GM12878 (cell line): ENCODE results near the gene GSTM4. TPM values are rescaled to one million over a fixed set of nuclear protein-coding genes. Genes with fewer than 3 reads are reported as not detected.

Experiments
- ATAC-seq: fragments of 200-7000 bp; cut with Tn5 transposase; 3 replicates; pipeline ENCODE4 v1.9.1; 2020; ENCODE audit warnings: mild to moderate bottlenecking, moderate library complexity
- BruUV-seq: library from RNA; stranded (reverse); fragments of 400-500 nt; replicated peaks from 2 replicates; lab custom pipeline; 2021; lab: Mats Ljungman, UMichigan
- CTCF ChIA-PET: fragments of 300-600 bp; sonication (Branson Sonifier 250); formaldehyde crosslinking; extraction: SDS; loops from one replicate; lab custom pipeline; 2021; ENCODE audit warnings: inconsistent platforms; lab: Yijun Ruan, JAX
- POLR2A ChIA-PET: fragments of 350-600 bp; formaldehyde crosslinking; extraction: SDS; loops from one replicate; lab custom pipeline; 2021; ENCODE audit warnings: inconsistent platforms; lab: Charles Lee
- RAD21 ChIA-PET: fragments of 300-600 bp; sonication (Branson Sonifier 250); formaldehyde crosslinking; loops from one replicate; lab custom pipeline; 2023; ENCODE audit warnings: antibody characterized with exemption; ENCODE audit not compliant: unreplicated experiment; lab: Charles Lee
- SMC1A ChIA-PET: fragments of 300-600 bp; sonication (Branson Sonifier 250); formaldehyde crosslinking; loops from one replicate; lab custom pipeline; 2023; ENCODE audit not compliant: unreplicated experiment, uncharacterized antibody; lab: Charles Lee
- DNase-seq: peaks from one replicate; pipeline ENCODE4 v3.0.0-alpha.2; 2011; ENCODE audit warnings: low read depth, low spot score
- FAIRE-seq: peaks from 3 replicates; lab custom pipeline; 2011; peaks lifted over from hg19 to GRCh38; lab: Jason Lieb, UNC
- H2AFZ ChIP-seq: 2 replicates; pipeline ENCODE4 v1.6.0; 2011; ENCODE audit warnings: low read depth, low read length, control low read depth; ENCODE audit not compliant: control insufficient read depth
- H3K27ac ChIP-seq: 2 replicates; pipeline ENCODE4 v1.5.1; 2011; ENCODE audit warnings: control low read depth; ENCODE audit not compliant: control insufficient read depth, insufficient read depth
- H3K27me3 ChIP-seq, 2 experiments: replicated peaks in 1 of 2; 2 replicates each; pipeline versions ENCODE4 v1.6.0 to v1.6.1; 2011; ENCODE audit warnings: low read length in 1 of 2; ENCODE audit not compliant: control insufficient read depth in 2 of 2, insufficient read depth in 2 of 2
- H3K36me3 ChIP-seq, 2 experiments: 2 replicates each; pipeline ENCODE4 v1.5.1; 2011; ENCODE audit warnings: low read length in 1 of 2; ENCODE audit not compliant: control insufficient read depth in 2 of 2, insufficient read depth in 2 of 2
- H3K4me1 ChIP-seq: 2 replicates; pipeline ENCODE4 v1.6.1; 2011; ENCODE audit warnings: mild to moderate bottlenecking, low read length, moderate library complexity, mixed read lengths; ENCODE audit not compliant: control insufficient read depth, insufficient read depth
- H3K4me2 ChIP-seq: 2 replicates; pipeline ENCODE4 v1.6.0; 2011; ENCODE audit warnings: control low read depth; ENCODE audit not compliant: control insufficient read depth, insufficient read depth
- H3K4me3 ChIP-seq: fragments of 200-600 bp; sonication (generic); 2 replicates; pipeline ENCODE4 v1.5.1; 2016
- H3K79me2 ChIP-seq: 2 replicates; pipeline ENCODE4 v1.6.0; 2011; ENCODE audit warnings: low read length; ENCODE audit not compliant: control insufficient read depth, insufficient read depth
- H3K9ac ChIP-seq: 2 replicates; pipeline ENCODE4 v1.8.0; 2011; ENCODE audit warnings: low read length, control low read depth, mixed read lengths; ENCODE audit not compliant: control insufficient read depth, insufficient read depth
- H3K9me3 ChIP-seq: replicated peaks from 3 replicates; pipeline ENCODE4 v1.5.1; 2011; ENCODE audit warnings: mild to moderate bottlenecking, low read length; ENCODE audit not compliant: control insufficient read depth, insufficient read depth
- H4K20me1 ChIP-seq: 2 replicates; pipeline ENCODE4 v1.6.0; 2011; ENCODE audit not compliant: control insufficient read depth, insufficient read depth
- ESRRA ChIP-seq: IDR thresholded peaks from 2 replicates; pipeline ENCODE4 v1.6.1; 2012; ENCODE audit warnings: mild to moderate bottlenecking, low read length, improper control_type of control experiment
- NFYB ChIP-seq: IDR thresholded peaks from 2 replicates; pipeline ENCODE4 v1.6.1; 2011; ENCODE audit warnings: low read depth, mild to moderate bottlenecking, low read length, improper control_type of control experiment, moderate library complexity; ENCODE audit not compliant: insufficient read depth
- POLR2A ChIP-seq: IDR thresholded peaks from 2 replicates; pipeline ENCODE4 v1.6.1; 2011; ENCODE audit warnings: low read depth, mild to moderate bottlenecking, low read length
- TAF1 ChIP-seq: IDR thresholded peaks from 2 replicates; pipeline ENCODE4 v1.6.1; 2011; ENCODE audit warnings: mild to moderate bottlenecking, low read depth, low read length, borderline replicate concordance
- TCF3 ChIP-seq: IDR thresholded peaks from 2 replicates; pipeline ENCODE4 v1.6.1; 2012; ENCODE audit warnings: low read depth, mild to moderate bottlenecking, low read length, borderline replicate concordance; ENCODE audit not compliant: insufficient read depth
- WGBS: methylation state at CpG from one replicate; pipeline ENCODE4 v1.1.6; 2016; ENCODE audit warnings: low lambda C conversion rate; ENCODE audit not compliant: insufficient replicate concordance, insufficient coverage; ENCODE audit errors: missing lambda C conversion rate; 5-methylcytosine and 5-hydroxymethylcytosine counted together
- in situ Hi-C: fragments of 300-500 bp; cut with MboI; formaldehyde crosslinking; loops from 9 replicates; pipeline ENCODE4 v1.14.3; 2018; ENCODE audit warnings: mixed read lengths
- intact Hi-C: fragments of 100-400 bp; cut with micrococcal nuclease; formaldehyde crosslinking; loops from one replicate; pipeline ENCODE4 v1.14.2; 2022; ENCODE audit not compliant: unreplicated experiment
- polyA plus RNA-seq, 11 experiments: library from polyadenylated mRNA; depleted of rRNA in 4 of 11; unstranded in 6 of 11; stranded (reverse) in 5 of 11; fragments of >200 nt; fragmentation: Nextera tagmentation in 4 of 11; fragmentation: Illumina TruSeq in 1 of 11; extraction: Ambion mirVana in 4 of 11; extraction: Trizol in 1 of 11; gene quantifications; 1 replicate in 1 of 11; 2 replicates in 10 of 11; pipeline versions ENCODE4 v1.2.1 to v1.2.3, GENCODE V29; 2011 to 2016; ENCODE audit warnings: inconsistent platforms in 2 of 11, missing spikeins in 2 of 11, low read depth in 1 of 11
- total RNA-seq, 4 experiments: library from RNA; depleted of rRNA in 3 of 4; stranded (reverse); fragments of >200 nt in 3 of 4; fragmentation: Illumina TruSeq in 1 of 4; extraction: Trizol in 1 of 4; gene quantifications; 2 replicates each; pipeline versions ENCODE4 v1.2.1 to v1.2.3, GENCODE V29; 2013 to 2021
- TF ChIP-seq, protein P1 (sequence below): fragments of 450-650 bp; IDR thresholded peaks from 2 replicates; pipeline ENCODE4 v1.6.1; 2017; ENCODE audit warnings: borderline replicate concordance
- TF ChIP-seq, protein P2 (sequence below): fragments of 450-650 bp; formaldehyde crosslinking; IDR thresholded peaks from 2 replicates; pipeline ENCODE4 v1.5.0; 2022; ENCODE audit warnings: mild to moderate bottlenecking, missing genetic modification characterization

GSTM4 gene
- total and polyA plus RNA-seq, 10 of the 15 experiments (the other 5 are each of a cell fraction or from before 2014, with no cell fraction given): 14.3 to 37.2 (median 23.0) TPM

GRCh38 chr1:109626682-109627408 lies 29.1 kb upstream of the GSTM4 start:
- BruUV-seq: no TSS peak
- TF ChIP-seq POLR2A (no peak), NFYB (no peak), TCF3 (no peak), ESRRA (no peak), TAF1 (no peak)
- TF ChIP-seq, protein P1, sequence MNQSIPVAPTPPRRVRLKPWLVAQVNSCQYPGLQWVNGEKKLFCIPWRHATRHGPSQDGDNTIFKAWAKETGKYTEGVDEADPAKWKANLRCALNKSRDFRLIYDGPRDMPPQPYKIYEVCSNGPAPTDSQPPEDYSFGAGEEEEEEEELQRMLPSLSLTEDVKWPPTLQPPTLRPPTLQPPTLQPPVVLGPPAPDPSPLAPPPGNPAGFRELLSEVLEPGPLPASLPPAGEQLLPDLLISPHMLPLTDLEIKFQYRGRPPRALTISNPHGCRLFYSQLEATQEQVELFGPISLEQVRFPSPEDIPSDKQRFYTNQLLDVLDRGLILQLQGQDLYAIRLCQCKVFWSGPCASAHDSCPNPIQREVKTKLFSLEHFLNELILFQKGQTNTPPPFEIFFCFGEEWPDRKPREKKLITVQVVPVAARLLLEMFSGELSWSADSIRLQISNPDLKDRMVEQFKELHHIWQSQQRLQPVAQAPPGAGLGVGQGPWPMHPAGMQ: no peak
- TF ChIP-seq, protein P2, sequence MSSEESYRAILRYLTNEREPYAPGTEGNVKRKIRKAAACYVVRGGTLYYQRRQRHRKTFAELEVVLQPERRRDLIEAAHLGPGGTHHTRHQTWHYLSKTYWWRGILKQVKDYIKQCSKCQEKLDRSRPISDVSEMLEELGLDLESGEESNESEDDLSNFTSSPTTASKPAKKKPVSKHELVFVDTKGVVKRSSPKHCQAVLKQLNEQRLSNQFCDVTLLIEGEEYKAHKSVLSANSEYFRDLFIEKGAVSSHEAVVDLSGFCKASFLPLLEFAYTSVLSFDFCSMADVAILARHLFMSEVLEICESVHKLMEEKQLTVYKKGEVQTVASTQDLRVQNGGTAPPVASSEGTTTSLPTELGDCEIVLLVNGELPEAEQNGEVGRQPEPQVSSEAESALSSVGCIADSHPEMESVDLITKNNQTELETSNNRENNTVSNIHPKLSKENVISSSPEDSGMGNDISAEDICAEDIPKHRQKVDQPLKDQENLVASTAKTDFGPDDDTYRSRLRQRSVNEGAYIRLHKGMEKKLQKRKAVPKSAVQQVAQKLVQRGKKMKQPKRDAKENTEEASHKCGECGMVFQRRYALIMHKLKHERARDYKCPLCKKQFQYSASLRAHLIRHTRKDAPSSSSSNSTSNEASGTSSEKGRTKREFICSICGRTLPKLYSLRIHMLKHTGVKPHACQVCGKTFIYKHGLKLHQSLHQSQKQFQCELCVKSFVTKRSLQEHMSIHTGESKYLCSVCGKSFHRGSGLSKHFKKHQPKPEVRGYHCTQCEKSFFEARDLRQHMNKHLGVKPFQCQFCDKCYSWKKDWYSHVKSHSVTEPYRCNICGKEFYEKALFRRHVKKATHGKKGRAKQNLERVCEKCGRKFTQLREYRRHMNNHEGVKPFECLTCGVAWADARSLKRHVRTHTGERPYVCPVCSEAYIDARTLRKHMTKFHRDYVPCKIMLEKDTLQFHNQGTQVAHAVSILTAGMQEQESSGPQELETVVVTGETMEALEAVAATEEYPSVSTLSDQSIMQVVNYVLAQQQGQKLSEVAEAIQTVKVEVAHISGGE (CRISPR knock-in tag): no peak
- Histone ChIP-seq H3K9me3 (no peaks in the 10 kb centered on the region), H3K4me3 (no peak overlapping the region), H4K20me1 (no peaks in the 10 kb centered on the region), H3K9ac (no peak overlapping the region), H3K27ac (no peak overlapping the region), H3K4me1 (peaks cover 29% of the 10 kb centered on the region), H3K27me3 (no peaks in the 10 kb centered on the region), H3K4me2 (no peak overlapping the region), H2AFZ (no peak overlapping the region), H3K79me2 (peaks cover 29% of the 10 kb centered on the region), H3K36me3 (peaks cover 8 to 29% of the 10 kb centered on the region in 2 experiments; a peak in 3 of 4 replicates)
- ChIA-PET RAD21 (interaction anchor here (1.4 kb wide), 1 partner anchor 81 kb away, joined by 5 read pairs; no protein-coding TSS in a partner anchor), POLR2A (no interaction called here), SMC1A (interaction anchor here (1.0 to 5.4 kb wide), 2 partner anchors 27 to 81 kb away, joined by 3 to 36 read pairs; no protein-coding TSS in a partner anchor), CTCF (interaction anchor here (1.0 to 6.3 kb wide), 2 partner anchors 78 to 81 kb away, joined by 6 to 38 read pairs; partner anchors contain the start of gene GNAI3)
- 97% methylated on average over 21 of the region's 21 CpGs for WGBS
- in situ Hi-C loops (no loop called here), intact Hi-C loops (no loop called here)
- no peak for FAIRE-seq
- DNase-seq: no peak
- ATAC-seq: no peak
